NCI-H82 treated with DMSO at 0.1 percent for 48 hours (cell line): ENCODE measurements around the gene VEGFD.
A peak's percentile ranks its signal among the peaks of the same experiment; 100 is the strongest.

Experiments used
- DNase-seq: peaks from one replicate; lab custom pipeline; 2025; ENCODE audit not compliant: unreplicated experiment; lab: John Stamatoyannopoulos, UW

VEGFD gene

DNA sequence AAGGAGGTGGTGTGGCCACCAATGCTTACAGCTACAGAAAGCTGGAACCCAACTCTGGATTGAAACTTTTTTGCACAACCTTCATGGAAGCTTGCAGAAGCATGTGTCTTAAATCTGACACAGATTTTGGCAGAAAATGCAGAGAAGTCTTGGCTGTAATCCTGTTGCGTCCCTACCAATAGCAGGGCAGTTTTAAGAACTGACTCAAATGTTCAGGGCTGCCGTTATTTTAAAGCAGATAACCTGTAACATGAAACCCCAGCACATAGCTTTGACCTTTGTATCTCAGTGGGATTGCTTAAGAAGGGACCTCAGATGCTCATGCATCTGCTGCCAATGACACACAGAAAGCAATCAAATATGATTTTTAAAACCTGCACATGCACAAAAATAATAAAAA is at the start of gene VEGFD:
Gene VEGFD, minus strand, starts transcription at position 110 of the 400 bp plus-strand sequence. CDS start 467 bp downstream, outside the sequence.
- DNase-seq = peak; percentile 67

- DNase-seq = no peak
Measured at GRCh38 chrX:15430584-15430983, 46.4 kb upstream of the VEGFD start.

DNA sequence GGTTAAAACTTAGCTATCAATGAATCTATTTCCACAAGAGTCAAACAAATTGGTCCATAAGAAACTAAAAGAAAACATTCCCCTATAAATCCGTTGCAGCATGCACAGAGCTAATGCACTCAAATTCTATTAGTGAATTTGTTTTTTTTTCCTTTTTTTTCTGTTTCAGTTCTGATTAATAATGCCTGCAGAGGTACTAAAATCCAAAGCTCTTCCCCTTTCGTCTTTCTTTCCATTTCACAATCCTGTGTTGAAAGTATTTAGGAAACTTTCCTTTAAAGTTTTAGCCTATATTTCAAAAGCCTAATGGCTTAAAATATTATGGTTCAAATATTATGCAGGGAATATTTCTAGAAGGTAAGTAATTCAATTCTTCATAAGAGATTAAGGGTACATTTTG is 45.9 kb upstream of the VEGFD start:
- DNase-seq = no peak

- no peak for DNase-seq
Measured at GRCh38 chrX:15425024-15425423, 40.8 kb upstream of the VEGFD start.

GRCh38 chrX:15418707-15419181 is 34.5 kb upstream of the VEGFD start:
- peak; percentile 39 for DNase-seq

DNA sequence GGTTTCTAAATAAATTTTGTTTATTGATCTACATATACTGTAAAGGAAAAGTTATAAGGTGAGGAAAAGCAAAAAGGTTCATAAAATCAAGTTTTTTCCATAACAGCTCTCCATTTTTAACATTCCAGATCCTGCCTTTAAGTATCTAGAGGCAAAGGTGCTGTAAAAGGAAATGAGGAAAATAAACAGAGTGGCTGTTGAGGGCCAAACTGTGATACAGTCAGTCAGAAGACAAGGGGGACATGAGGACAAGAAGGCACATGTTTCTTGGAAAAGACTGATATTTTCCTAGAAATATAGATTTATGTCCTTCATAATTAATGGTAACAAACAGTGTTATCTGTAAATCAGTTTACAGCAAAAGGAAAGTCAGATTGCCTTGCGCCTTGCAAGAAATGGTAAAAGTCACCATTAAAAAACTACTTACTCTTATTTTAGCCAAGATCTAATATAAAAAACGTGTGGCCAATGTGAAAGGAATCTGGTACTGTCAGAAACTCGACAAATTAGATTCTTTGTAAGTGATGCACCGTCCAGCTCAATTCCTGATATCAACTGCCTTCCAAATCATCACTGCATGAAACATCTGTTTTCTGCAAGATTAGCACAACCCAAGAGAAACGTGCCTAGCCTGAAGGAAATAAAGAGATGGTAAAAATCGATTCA is 34.0 kb upstream of the VEGFD start:
- DNase-seq = no peak

DNA sequence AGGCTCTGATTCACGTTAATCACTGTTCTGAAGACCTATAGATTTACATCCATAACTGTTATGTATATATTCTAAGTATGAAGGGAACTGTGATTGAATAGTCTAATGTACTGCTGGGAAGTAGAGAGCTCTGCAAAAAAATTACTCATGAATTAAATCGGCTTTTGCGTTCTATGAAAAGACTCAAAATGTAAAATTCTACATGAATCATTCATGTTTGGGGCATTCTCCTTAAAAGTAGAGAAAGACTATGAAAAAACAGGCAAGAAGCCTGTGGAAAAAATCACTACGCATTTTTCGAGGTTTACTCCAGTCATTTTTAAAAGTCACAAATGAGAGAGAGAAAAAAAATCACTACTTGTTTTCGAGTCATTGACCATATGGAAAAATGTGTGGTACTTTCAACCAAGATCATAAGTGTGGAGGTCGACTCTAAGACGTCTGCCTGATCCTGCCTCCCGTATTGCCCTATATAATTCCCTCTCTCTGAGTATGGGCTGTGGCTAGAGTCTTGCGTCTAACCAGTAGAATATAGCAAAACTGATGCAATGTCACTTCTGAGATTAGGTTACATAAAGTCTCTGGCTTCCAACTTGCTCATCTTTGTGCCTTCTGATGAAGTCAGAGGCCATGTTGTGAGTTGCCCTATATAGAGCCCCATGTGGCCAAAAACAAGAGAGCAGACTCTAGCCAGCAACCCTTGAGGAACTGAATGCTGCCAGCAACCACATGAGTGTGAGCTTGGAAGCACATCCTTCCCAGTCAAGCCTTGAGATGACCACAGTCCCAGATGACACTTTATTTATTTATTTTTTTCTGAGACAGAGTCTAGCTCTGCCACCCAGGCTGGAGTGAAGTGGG is 32.1 kb upstream of the VEGFD start:
- DNase-seq = no peak

DNA sequence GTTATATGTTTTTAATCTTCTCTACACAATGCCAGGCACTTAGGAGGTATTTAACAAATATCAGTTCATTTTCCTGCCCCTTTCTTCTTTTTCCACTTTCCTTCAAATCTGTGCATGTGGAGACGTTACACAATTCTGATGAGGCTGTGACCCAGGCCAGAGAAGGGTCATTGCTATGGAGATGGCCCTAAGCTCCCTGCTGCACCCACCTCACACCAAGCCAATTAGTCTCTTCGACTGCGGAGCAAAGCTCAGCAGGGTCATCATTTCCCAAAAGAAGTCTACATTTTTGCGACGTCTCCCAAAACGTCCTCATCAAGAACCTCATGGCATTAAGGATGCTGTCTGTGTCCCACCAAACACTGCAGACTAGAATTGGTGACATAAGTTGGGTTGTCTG is 28.9 kb upstream of the VEGFD start:
- DNase-seq = no peak

DNA sequence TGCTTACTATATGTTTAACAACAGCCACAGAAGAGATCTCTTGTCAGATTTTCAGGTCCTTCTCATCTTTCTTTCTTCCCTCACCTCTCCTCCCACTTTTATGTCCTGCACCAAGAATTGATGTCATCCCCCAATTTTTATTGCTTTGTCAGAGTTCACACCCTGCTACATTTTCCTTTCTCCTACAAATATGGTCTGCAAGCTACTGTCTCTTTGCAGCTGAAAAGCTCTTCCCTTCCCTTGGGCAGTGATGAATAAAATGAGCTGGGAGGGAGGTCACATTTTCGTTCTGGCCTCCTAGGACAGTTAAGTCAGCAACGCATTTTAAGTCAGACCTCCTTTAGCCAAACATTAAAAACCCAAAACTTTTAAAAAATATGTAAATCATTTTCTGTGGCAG is 26.7 kb upstream of the VEGFD start:
- DNase-seq = no peak

- DNase-seq = no peak
Measured at GRCh38 chrX:15410430-15410829, 26.2 kb upstream of the VEGFD start.

DNA sequence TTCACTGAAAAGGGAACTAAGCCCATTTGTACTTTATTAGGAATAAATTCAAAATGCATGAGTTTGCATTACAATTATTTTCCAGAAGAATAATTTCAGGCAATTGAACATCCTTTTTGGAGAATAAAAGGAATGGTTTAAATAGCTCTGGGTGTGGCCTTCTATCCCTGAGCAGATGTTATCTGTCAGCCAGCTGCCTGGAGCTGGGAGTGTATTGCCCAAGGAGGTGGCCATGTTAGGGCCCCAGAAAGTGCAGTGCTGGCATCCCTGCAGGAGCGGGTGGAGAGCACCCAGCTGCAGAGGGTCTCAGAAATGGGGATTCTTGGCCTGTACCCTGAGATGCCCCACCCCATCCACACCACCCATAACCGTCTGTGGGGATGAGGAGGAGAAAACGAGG is 21.6 kb upstream of the VEGFD start:
- no peak for DNase-seq

DNA sequence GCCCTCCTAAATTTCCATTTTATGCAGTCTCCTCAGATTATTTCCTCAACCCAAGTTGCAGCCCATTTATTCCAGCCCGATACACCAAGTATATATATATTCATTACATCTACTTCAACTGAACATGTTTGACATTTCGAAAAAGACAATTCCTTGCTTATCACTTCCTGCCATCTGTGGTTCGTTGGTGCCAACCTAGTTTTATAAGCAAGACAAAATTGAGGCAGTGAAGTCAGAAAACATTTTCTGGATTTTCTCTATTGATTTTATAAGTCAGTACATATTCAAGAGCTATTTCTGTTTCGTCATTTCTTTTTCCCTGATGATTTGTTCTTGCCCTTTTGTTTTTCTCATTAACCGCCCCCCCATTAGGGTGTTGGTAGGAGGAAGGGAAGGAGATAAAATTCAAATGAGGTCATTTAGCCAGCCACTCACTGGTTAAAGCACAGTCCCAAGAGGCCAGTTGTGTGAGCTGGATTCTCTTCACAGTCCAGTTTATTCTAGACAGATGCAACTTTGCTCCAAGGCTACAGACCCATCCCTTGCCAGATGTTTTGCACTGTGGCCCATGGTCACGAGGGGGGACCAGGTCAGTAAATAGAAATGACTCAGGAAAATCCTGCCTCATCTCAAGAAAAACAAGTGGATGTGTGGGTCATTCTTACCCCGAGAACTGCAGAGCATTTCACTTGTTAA is 20.3 kb upstream of the VEGFD start:
- DNase-seq = no peak

GRCh38 chrX:15401378-15401777 is 17.2 kb upstream of the VEGFD start:
- no peak for DNase-seq

DNA sequence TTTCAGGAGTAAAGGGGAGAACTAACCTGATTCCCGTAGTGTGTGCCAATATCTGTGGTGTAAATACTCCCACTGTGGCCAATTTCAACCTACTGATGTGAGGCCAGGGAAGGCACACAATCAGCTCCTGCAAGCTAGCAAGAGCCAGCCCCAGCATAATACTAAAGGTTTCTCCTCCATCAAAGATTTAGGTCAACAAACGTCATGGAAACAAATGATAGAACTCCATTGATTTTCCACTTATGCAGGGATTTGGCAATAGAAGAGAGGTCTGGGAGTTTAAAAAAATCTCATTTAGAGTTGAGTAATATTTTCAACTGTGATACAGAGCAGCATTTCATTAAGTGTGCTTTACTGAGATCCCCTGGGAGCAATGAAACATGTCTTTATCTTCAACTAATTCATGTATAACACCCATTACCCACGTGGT is 15.8 kb upstream of the VEGFD start:
- no peak for DNase-seq

- no peak for DNase-seq
Measured at GRCh38 chrX:15398874-15399273, 14.7 kb upstream of the VEGFD start.

DNA sequence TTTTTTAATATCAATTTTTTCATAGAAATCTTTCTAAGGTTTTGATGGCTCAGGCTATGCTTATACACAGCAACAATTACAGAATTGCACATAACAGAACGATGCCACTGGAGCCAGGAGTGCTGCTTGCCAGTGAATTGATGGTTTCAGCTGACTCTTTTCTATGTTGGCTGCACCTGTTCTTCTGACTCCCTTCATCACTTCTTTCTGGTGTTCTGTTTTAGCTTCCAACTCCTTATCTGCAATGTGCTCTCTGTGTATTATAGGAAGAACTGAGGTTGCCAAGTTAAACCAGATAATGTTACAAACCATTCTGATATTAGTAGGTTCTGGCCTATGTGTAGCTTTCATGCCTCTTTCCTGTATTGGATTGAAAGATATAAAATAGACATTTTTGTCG is 11.6 kb upstream of the VEGFD start:
- no peak for DNase-seq

DNA sequence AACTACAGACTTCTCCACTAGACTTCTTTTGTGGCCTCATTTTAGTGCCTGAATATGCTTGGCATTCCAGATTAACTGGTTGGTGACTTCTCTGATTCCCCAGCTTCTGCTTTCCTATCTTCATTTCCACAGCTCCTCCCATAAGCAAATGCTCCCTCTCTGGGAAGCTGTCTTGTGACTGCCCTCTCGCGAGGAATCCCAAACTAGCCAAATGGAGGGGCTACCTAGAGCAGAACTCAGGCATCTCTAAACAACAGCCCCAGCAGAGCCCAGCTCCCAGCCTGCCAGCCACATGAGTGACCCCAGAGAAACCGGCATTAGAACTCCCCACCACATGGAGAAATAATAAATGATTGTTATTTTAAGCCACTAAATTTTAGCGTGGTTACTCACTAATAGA is 7.6 kb upstream of the VEGFD start:
- no peak for DNase-seq

DNA sequence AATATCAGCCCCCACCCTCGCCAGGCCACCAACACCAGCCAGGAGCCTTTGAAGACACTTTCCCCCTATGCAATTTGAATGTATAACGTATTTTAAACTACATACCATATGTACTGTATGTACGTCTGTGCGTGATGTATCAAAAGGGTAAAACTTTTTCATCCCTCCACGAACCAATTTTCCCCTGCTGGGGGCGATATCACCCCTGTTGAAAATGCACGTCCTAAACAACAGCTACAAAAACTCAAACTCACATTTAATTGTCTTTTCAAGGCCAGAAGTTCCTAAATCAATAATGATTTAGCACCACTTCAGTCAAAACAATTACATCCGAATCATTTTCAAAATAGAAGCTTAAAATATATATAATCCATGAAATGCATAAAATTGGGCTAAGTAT is 1.4 kb downstream of the VEGFD start:
- peak; percentile 7 for DNase-seq

DNA sequence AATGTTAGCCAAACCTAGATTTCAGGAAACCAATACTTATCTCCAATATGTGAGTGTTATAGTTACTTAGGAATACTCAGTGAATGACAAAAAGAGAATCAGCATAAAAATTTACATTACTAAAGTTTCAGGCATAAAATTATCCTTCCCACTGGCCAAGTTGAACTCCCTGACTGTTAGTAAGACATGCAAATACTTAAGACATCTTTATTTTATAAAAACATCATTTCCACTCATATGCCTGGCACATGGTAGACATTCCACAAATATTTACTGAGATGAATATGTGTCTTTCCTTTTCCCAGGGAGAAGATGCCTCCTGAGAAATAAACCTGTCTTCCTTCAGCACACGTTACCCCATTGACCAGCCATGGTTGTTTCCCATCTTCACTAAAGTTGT is 7.3 kb downstream of the VEGFD start:
- no peak for DNase-seq

GRCh38 chrX:15373976-15374375 is 10.2 kb downstream of the VEGFD start:
- no peak for DNase-seq

GRCh38 chrX:15366506-15367352 is 17.5 kb downstream of the VEGFD start:
- DNase-seq = no peak
